ENCODE data around the gene LLGL1.

Gene LLGL1

DNA sequence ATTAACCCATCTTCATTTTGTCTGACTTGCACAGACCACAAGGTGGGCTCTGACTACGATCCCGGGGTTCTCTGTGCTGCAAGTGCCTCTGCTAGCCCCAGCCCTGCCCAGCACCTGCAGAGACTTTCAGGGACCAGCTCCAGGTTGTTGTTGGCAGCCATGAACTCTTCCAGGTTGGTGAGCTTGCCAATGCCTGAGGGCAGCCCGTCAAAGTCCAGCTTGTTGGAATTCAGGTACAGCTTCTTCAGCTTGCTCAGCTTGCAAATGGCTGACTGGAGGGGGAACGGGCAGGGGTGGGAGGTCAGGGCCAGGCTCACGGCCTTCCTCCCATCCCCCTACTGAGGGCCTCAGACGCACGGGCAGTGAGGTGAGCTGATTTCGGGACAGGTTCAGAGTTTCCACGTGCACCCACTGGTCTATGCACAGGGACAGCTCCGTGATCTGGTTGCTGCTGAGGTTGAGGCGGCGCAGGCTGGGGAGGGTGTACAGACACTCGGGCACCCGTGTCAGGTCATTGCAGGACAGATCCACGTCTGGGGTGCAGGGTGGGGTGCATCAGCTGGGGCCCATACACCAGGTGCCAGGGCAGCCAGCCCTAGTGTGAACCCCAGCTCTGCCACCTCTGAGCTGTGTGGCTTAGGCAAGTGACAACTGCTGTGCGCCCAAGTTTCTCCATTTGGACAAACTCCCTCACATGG is 27.9 kb downstream of the LLGL1 start:
- no peak for DNase-seq

DNA sequence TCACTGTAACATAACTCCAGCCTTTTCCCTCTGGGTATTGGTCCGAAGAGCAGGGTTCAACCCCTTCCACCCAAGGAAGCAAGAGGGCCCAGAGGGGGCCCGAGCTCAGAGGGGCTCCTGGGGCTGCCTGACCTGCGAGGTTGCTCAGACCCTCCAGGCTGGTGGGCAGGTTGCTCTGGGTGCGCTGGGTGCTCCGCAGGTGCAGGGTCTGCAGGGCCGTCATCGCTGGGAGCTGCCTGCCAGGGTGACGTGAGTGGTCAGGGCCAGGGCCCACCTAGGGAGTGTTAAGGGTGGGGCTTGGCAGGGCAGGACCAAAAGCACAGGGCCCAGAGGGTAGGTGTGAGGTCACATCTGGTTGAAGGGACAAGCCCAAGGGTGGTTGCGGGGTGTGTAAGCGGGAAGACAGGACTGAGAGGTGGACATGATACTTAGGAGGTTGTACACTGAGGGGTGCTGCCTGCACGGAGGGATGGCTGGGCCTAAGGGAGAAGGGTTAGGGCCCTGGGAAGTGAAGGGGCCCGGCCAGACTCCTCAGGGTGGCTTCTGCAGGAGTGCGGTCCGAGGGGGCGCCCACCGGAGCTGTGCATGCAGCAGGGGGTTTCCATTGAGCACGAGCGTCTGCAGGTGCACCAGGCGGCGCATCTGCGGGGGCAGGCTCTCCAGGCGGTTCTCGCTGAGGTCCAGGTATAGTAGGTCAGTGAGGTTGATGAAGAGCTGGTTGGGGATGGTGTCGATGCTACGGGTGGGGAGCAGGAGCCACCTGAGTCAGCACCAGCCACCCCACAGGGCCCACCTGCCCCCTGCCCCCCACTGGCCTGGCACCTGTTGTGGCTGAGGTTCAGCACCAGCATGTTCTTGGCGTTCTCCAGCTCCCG is 28.7 kb downstream of the LLGL1 start:
- DNase-seq, result no peak

DNA sequence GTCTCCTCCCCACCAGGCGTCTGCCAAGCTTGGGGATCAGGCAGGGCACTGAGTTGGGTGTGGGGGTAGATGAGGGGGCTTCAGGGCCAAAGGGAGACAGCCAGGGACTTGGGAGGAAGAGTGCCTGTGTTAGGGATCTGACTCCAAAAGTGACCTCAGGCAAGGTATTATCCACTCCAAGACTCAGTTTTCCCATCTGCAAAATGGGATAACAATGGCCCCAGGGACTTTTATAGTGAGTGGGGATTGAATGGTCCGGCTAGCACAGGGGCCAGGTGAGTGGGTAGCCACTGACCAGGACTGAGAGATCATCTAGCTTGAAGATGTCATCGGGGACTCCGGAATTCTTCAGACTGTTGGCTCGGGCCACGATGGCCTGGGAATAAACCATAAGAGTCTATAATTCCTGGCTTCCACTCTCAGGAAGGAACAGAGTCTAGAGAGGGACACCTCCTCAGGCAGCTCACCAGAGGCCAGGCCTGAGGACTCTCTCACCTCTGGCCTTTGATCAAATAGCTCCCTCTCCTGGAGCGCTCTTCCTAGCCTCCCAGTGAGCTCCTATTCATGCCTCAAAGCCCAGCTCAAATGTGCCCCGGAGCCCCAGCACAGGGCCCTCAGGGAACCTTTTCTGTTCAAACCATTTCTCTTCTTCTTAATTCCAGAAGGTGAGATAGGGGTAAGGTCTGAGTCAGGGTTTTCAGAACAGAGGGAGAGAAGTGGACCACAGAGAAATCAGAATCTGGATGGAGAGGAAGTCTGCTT is 29.6 kb downstream of the LLGL1 start:
- DNase-seq, result no peak

DNA sequence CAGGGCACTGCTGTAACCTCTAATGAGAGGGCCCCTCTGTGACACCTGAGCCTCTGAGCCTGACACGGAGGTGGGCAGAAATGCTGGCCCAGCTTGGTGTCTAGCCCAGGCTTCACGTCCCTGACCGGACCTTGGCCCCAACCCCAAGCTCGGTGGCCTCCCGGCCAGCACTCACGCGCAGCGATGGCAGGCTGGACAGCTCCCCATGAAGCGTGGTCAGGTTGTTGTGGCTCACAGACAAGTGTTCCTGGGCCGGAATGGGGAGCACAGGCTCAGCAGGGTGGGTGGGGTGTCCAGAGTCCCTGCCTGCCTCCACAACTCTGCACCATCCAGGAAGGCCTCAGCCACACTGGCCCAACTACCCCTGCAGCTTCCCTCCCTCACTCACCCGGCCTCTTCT is 30.9 kb downstream of the LLGL1 start:
- no peak for DNase-seq

DNA sequence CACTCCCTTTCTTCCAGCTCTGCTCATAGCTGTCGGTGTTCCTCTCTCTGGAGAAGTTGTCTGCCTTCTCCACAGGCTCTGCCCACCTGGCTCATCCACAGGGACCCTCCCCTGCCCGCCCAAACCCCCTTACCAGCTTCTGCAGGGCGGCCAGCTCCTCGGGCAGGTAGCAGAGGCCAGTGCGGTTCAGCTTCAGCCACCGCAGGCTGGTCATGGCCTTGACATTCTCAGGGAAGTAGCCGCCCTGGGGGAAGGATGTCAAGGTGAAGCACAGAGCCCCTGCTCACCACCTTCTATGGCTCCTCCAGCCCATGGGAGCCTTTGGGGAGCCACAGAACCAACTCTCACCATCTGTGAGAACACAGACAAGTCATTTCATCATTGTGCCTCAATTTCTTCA is 31.3 kb downstream of the LLGL1 start:
- DNase-seq, result no peak

DNA sequence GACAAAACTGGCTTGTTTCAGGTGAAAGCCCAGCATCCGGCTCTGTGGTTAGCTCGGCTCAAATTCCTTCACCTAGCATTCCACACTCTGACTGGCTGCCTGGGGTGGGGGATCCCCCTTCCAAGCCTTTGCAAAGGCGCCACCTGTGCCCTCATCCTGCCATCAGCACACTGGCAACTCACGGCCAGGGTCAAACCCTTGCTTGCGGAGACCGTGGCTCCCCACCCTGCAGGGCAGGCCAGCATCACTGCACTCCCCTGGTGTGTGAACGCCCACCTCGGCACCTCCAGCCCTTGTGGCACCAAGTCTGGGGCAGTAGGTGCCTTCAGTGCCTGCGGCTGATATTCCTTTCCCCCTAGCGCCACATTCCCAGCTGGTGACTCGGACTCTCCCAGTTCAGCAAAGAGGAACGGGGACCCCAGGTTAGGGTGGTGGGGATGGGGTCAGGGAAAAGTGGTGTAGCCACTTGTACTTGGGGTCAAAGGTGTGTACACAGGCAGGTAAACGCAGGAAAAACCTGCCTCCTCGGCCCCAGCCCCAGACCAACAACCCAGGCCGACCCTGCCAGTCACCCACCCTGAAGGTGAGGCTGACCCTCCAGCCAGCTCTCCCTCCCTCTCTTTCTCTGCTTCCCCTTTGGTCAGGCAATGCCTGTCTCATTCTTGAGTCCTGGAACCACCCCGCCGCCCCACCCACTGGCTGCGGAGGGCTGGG is 32.0 kb downstream of the LLGL1 start:
- no peak for DNase-seq

DNA sequence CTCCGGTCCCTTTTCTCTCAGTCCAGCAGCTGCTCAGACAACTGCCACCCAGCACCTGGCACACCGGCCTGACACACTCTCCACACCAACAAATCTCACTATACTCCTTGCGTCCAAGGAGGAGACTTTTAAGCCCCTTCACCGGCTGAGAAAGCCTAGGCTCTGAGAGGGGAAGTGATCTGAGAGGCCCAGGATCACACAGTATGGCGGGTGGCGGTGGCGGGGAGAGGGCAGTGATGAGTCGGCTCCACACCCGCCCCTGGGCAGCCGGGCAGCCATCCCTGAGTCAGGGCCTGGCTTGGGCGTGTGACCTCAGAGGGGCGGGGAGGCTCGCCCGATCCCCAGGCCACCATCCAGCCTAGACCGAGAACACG is 32.5 kb downstream of the LLGL1 start:
- DNase-seq, result peak in 2 of 4 experiments; percentile 14 to 31

DNA sequence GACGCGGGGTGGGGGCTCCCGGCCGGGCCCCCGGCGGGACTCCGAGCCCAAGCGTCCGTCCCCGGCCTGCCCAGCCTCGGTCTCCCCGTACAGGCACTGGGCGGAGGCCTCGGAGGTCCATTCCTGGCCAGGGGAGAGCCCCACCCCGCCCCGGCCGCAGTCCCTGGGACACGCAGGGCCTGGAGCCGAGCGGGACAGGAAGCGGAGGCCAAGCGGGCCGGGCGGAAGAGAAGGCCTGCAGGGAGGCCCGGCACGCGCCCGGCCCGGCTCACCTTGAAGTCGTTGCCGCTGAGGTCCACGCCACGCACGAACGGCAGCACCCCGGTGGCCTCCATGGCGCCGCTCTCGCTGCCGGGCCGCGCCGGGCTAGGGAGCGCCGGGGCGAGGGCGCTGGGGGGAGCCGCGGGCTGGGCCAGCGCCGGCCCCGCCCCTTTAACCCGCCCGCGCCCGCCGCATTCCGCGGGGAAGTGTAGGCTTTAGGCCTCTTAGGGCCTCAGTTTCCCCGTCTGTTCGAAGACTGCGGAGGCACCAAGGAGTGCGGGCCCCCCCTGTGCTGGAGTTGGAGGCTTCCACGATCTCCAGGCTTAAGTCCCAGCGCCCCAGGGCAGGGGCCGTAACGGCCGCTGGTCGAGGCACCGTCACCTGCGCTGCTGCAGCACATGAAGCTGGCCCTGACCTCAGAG is 33.1 kb downstream of the LLGL1 start, which contains the start of gene FLII:
FLII (minus strand) TSS at position 383 of the 683 bp plus-strand sequence; CDS start at position 335, 48 bp downstream.
- DNase-seq, result peak in 3 of 4 experiments; percentile 23 to 55 (median 40)

DNA sequence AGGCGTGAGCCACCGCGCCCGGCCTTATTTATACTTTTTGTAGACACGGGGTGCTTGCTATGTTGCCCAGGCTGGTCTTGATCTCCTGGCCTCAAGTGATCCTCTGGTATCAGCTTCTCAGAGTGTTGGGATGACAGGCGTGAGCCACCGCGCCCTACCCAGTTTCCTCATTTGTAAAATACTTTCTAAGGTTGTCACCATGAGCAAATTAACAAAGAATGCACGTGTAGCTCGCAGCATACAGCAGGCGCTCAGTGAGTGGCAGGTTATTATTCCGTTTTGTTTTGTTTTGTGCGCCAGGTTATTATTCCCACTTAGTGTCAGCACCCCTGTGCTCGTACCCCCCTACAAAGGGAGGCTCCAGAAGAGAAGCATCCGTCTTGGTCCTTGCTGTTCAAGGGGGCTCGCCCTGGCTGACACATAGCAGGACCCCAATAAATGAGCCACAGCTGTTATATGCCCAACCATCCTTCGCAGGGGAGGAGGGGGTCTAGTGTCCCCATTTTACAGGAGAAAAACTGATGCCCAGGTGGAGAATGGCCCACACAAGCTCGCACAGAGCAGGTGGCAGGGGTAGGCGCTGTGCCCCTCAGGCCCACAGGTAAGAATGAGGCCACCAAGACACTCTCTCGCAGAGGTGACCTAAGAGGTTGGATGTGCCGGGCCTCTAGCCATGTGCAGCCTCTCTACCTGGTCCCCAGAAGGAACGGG is 34.3 kb downstream of the LLGL1 start:
- no peak for DNase-seq

DNA sequence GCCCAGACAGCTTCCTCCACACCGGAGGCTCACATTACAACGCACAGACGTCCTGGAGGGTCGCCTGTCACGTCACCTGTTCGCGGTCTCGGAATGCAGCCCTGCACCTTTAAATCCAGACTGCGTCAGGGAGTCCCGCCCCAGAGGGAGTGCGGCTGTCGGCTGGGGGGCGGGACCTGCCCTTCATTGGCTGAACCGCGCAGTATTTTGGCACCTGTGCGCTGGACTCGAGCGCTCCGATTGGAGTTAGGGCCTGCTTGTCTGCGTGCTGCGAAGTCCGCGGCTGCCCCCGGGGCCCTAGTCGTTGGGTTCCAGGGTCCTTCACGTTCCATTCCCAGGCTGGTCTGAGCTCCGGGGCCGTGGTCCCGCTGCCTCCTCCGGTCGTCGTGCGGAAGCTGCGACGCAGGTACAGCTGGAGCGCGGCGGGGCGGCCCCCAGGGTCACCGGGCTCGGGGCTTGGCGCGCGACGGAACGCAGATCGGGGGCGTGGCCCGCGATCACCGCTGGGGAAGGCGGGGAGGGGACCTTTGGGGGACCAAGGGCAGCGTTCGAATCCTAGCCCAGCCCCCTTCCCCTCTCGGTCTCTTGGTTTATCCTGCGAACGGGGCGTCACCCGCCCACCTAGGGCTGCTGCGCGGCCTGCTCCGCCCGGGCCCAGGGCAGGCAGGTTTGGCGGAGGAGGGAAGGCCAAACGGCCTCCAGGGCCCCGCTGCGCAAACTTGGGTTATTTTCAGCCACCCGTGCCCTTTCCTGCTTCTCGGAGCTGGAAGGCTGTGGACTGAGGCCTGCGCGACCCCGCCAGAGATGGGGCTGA is 35.1 kb downstream of the LLGL1 start, which contains the start of gene MIEF2:
MIEF2 (plus strand) TSS at position 331 of the 814 bp plus-strand sequence. CDS start 2,059 bp downstream, outside the sequence.
- peak; percentile 67 to 88 (median 79) for DNase-seq

DNA sequence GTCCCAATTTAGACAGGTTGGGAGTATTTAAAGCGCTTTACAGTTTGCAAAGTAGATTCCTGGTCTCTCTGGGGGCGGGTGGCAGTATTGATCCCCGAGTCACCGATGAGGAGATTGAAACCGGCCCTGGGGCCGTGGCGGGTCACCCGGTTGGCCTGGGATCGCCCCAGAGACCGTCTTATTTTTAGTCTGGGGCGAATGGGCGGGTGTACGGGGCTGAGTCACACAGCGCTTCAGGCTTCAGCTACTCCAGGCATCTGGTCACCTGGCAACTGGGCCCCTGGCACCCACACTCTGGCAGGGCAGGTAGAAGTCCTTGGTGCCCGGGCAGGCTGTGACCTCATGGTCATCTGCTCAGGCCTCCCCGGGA is 35.7 kb downstream of the LLGL1 start:
- no peak for DNase-seq

DNA sequence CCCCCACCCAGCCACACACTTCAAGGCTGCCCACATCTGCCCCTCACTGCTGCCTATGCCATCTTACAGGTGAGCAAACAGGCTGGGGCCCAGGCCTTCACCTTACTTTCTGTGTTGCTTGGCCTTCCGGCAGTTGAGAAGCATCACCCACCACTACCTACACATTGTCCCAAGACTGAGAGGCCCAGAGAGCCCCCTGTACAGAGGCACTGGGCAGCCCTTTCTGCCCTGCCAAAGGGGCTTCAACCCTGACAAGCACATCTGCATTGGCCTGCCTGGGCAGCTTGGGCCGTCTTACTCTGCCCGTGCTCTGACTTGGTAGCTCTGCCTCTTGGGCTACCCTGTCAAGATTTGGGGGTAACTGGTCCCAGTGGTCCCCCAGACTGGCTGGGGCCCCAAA is 36.2 kb downstream of the LLGL1 start:
- no peak for DNase-seq

DNA sequence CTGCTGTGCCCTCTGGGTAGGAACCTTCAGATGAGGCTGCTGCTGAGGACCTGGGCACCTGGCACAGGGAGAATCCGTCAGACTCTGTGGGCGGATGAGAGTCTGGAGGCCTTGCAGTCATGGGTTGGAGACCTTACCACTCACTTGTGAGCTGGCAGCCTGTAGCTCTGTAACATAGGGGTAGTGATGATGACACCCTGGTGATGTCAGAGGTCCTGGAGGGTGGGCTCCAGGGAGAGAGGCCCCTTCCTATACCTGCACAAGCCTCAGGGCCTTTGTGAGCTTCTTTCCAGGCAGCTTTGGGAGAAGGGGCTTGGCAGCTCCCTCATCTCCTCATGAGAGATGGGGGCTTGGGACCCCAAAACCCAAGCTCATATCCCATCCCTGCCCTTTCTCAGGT is 36.7 kb downstream of the LLGL1 start:
- no peak for DNase-seq

DNA sequence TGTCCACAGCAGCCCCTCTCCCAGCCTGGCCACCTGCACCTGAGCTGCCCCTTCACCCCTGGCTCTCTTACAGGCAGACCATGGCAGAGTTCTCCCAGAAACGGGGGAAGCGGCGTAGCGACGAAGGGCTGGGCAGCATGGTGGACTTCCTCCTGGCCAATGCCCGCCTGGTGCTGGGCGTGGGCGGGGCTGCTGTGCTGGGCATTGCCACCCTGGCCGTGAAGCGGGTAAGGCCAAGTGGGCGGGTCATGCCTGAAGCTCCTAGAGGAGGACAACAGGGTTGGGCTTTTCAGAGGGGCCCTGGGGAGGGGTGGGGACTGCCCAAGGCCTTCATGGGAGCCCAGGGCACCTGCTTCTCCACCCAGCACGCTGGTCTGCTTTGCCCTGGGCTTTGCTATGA is 37.2 kb downstream of the LLGL1 start:
- DNase-seq, result no peak

DNA sequence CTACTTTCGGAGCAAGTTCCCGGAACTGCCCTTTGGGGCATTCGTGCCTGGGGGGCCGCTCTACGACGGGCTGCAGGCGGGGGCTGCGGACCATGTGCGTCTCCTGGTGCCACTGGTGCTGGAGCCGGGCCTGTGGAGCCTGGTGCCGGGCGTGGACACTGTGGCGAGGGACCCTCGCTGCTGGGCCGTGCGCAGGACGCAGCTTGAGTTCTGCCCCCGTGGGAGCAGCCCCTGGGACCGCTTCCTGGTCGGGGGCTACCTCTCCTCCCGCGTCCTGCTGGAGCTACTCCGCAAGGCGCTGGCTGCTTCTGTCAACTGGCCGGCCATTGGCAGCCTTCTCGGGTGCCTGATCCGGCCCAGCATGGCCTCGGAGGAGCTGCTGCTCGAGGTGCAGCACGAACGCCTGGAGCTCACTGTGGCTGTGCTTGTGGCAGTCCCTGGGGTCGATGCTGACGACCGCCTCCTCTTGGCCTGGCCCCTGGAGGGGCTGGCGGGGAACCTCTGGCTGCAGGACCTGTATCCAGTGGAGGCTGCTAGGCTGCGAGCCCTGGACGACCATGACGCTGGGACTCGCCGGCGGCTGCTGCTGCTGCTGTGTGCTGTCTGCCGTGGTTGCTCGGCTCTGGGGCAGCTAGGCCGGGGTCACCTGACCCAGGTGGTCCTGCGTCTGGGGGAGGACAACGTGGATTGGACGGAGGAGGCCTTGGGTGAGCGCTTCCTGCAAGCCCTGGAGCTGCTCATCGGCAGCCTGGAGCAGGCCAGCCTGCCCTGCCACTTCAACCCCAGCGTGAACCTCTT is 38.6 kb downstream of the LLGL1 start:
- DNase-seq, result no peak

DNA sequence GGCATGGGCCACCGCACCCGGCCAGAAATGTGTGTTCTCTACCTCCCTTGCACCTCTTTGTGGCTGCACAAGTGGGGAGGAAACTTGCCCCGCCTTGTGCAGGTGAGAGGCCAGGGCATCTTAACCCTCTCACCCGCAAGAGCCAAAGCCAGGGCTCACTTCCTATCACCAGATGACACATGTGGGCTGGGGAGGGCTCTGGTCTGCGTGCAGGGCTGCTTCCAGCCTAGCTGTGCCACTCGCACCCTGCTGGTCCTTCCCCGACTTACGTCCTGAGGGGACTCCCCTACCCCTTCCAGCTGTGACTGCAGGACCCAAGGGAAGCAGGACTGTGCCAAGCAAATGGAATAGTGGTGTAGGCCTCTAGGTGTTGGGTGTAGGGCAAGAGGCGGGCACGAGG is 41.9 kb downstream of the LLGL1 start:
- no peak for DNase-seq

DNA sequence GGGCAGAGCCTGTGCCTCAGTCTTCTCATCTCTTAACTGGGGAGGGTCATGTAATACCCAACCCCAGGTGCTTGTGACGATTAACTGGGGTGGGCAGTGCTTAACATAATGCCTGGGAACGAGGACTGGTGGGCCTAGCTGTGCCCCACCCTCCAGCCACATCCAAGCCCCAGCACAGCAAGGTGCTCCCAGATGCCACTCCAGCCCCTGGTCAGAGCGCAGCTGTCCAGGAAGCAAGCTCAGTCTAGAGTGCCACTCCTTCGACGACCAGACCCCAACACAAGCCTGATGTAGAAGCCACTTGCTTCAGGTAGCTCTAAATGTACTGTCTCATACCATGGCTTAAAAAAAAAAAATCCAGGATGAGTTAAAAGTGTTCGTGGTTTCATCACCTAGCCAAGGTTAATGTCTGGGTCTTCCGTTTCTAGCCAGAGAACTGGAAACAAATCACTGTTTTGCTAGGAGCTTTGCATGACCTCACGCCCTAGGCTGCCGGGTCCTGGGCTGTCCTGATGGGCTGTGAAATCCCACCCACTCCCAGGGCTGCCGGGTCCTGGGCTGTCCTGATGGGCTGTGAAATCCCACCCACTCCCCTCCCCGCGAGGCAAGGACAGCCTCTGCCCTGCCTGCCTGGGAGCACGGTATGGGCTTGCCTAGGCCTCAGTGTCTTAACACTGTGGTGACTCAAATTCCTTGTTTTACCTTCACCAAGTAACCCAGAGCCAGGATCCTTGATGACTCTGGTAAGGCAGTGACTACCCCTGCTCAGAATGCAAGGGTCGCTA is 42.7 kb downstream of the LLGL1 start:
- no peak for DNase-seq

DNA sequence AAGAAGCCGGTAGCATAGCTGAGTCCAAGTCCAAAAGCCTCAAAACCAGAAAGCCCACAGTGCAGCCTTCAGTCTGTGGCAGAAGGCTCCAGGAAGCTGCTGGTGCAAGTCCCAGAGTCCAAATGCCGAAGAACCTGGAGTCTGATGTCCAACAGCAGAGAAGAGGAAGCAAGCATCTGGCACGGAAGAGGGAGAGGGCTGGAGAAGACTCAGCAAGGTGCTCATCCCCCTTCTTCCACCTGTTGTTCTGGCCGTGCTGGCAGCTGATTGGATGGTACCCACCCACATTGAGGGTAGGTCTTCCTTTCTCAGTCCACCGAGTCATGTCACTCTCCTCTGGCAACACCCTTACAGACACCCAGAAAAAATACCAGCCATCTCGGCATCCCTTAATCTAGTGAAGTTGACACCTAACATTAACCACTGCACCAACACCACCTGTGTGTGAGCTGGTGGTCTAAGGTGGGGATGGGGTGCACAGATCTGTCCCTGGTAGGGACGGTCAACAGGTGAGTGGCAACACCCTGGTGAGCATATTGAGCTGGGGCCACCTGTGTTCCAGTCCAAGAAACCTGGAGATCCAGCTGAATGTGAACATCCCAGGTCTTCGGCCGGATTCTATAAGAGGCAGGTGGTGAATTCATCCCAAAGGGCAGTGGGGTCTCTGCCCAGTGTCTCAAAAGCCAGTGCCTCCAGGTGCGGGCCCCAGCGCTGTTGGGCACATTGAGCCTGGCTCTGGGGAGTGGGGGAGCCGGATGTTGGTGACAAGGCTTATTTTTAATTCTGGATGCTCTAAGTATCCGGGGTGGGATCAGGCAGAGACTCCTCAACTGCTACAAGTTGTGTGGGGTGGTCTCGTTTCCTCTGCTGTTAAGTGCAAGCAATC is 44.9 kb downstream of the LLGL1 start:
- DNase-seq, result no peak

Data from activated naive CD4-positive, alpha-beta T cell (primary cell).